GM12874 (cell line): Measurements from ENCODE around the gene ATG4A.

Source experiments
- CTCF ChIP-seq: IDR thresholded peaks from 2 replicates; pipeline ENCODE4 v1.5.1; 2011; ENCODE audit warnings: low read depth, mild to moderate bottlenecking, control low read depth, low read length, moderate library complexity; ENCODE audit not compliant: insufficient read depth

Gene ATG4A

GRCh38 chrX:108090491-108091263 is 901 bp upstream of the ATG4A start:
- TF ChIP-seq CTCF, result no peak

GRCh38 chrX:108091878-108092291 is 307 bp downstream of the ATG4A start:
- TF ChIP-seq CTCF, result no peak

DNA sequence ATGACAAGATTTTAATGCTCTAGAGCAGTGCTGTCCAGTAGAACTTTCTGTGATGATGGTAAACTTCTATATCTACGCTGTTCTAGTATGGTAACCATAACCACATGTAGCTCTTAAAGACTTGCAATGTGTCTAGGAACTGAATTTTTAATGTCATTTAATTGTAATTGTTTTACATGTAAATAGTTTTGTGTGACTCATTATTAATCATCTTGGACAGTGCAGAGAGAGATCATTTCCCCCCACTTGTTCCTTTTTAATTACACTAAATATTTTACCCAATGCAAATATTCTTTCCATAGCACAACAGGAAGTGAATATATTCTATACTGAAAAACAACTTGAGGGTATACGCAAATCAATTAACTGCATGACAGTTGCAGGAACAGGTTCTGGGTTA is 5.8 kb downstream of the ATG4A start:
- TF ChIP-seq CTCF, result no peak

DNA sequence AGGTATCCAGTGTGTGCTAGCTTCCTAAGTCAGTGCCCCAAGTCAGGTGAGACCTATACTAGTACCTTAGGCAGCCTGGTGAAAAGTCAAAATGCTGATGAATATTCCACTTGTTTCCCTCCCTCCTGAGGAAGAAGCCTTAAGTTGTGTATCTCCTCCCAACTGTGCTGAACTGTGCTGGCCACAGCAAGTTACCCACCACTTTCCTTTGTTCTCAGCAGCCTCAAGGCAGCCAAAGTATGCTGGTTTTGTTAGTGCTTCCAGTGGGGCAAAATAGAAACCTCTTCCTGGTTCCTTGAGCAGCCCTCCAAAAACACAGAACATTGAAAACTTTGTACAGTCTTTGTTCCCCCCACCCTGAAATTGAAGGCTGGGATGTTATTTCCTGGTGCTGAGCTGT is 13.9 kb downstream of the ATG4A start:
- TF ChIP-seq CTCF, result no peak

DNA sequence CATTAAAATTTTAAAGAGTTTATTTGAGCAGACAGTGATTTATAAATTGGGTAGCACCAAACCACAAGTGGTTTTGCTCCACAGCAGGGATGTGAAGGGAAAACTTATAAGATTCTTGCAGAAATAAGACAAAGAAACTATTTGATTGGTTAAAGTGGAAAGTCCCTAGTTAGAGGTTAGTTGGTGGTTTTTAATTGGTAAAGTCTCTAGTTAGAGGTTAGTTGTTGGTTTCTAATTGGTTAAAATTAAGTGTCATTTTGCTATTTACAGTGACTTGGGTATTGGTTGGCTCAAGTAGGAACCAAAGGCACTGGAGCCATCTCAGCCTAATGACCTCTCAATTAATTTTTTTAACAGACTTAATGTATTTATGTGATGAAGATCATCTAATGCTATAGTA is 23.0 kb downstream of the ATG4A start:
- no peak for TF ChIP-seq CTCF

DNA sequence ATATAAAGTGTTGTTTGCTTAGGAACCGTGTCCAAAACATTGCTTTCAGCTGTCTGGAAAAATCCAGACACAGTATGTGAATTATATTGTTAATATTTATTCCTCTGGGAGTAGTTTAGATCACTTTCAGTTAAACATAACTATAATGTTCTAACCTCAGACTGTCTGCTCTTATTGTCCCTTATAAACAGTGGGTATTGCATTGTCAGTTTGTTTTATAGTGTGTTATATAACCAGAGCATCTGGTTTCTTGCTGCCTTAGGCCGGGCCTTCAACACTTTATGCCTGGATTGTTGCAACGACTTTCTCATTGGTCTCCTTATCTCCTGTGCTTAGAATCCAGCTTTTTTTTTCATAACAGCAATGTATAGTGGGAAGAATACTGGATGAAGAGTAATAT is 26.4 kb downstream of the ATG4A start:
- no peak for TF ChIP-seq CTCF

GRCh38 chrX:108121291-108121690 is 29.7 kb downstream of the ATG4A start:
- TF ChIP-seq CTCF, result no peak
